ENCODE measurements around the gene COL20A1. TPM values are rescaled to one million over a fixed set of nuclear protein-coding genes. Genes with fewer than 3 reads are reported as not detected.
A peak's percentile ranks its signal among the peaks of the same experiment; 100 is the strongest.

The COL20A1 gene
- total and polyA plus RNA-seq, 2 of the 13 experiments (the other 11 are each of a cell fraction or from before 2014, with no cell fraction given) = not detected

DNA sequence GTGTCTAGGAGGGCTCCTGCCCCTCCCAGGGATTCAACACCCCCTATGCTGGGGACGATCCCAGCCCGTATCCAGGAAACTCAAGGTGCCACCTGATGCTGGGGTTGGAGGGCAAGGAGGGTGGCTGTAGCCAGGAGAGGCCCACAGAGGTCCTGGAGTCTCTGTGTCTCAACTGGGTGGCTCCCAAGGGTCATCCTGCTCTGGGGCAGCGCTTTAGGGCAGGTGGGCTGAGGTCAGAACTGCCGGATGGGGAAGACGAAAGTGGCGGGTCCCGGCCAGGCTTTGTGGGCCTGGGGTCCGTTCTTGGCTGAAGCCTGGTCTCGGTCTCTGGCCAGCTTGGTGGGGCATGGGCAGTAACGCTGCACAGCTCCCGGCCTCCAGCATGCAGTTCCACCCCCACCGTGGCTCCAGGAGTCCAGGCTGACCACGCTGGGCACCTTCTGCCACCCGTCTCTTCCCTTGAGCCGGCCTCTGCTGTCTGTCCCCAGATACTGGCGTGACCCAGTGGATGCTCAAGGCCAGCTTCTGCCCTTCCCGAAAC lies 2.8 kb upstream of the COL20A1 start:
- in situ Hi-C loops (cut with HindIII; ENCODE audit: extremely low pct_ligation_motif_present, low pct_unique_long_range_greater_than_20kb) (no loop called here), intact Hi-C loops (cut with micrococcal nuclease; ENCODE audit: unreplicated experiment) (loop anchor here (5.0 kb wide), 2 partner anchors 68 to 108 kb away; no protein-coding TSS in a partner anchor)
- no peak overlapping the region for H3K4me2 ChIP-seq (ENCODE audit: low read depth, low read length)
- no peak overlapping the region for H3K9ac ChIP-seq (ENCODE audit: insufficient read depth, low read depth, low read length)
- no peak for DNase-seq (ENCODE audit: low spot score)
- CTCF ChIA-PET (ENCODE audit: low intra/inter-chr PET ratio, low total read pairs) = interaction anchor here (1.5 kb wide), 1 partner anchor 107 kb away, joined by 4 read pairs; no protein-coding TSS in a partner anchor
- no peak for ATAC-seq
- WGBS (ENCODE audit: low lambda C conversion rate) = 93% methylated on average over 17 of the region's 17 CpGs
- no peak for FAIRE-seq
- H4K20me1 ChIP-seq (ENCODE audit: insufficient read depth, low read length) = peaks cover 9% of the 10 kb centered on the region; the same call in 1 of the 2 replicates
- no peak overlapping the region for H3K27ac ChIP-seq (ENCODE audit: extremely low read length, insufficient read depth, low read length)
- H2AFZ ChIP-seq (ENCODE audit: low read length) = no peak overlapping the region
- H3K9me3 ChIP-seq (ENCODE audit: low read length) = no peaks in the 10 kb centered on the region
- POLR2A ChIA-PET = no interaction called here
- peaks cover 6 to 30% of the 10 kb centered on the region in 2 experiments; a peak in 3 of 5 replicates for H3K27me3 ChIP-seq (ENCODE audit: control insufficient read depth in 1 of 2, insufficient read depth in 2 of 2, low read length in 2 of 2)
- H3K4me1 ChIP-seq (ENCODE audit: insufficient read depth, low read length) = peaks cover 15% of the 10 kb centered on the region
- H3K79me2 ChIP-seq (ENCODE audit: insufficient read depth, low read length) = no peaks in the 10 kb centered on the region
- H3K4me3 ChIP-seq (replicated peaks in 1 of 3; ENCODE audit: insufficient read depth in 1 of 3, low read depth in 2 of 3, low read length in 3 of 3) = no peak overlapping the region
- H3K36me3 ChIP-seq (replicated peaks in 1 of 2; ENCODE audit: control insufficient read depth in 1 of 2, insufficient read depth in 2 of 2, low read length in 2 of 2) = peaks cover 21 to 24% of the 10 kb centered on the region in 2 experiments
- BruUV-seq (replicated peaks) = no TSS peak
- TF ChIP-seq ZNF451 (CRISPR knock-in tag; IDR thresholded peaks at IDR 0.05) (no peak), ZNF737 (CRISPR knock-in tag; IDR thresholded peaks at IDR 0.05; ENCODE audit: borderline replicate concordance) (no peak), POLR2G (IDR thresholded peaks at IDR 0.05; ENCODE audit: low read depth, low read length) (peak; percentile 52), ZNF335 (CRISPR knock-in tag; IDR thresholded peaks at IDR 0.05) (no peak), ZBTB44 (CRISPR knock-in tag; IDR thresholded peaks at IDR 0.05) (no peak), ZSCAN31 (CRISPR knock-in tag; IDR thresholded peaks at IDR 0.05; ENCODE audit: low read depth) (no peak), U2AF2 (IDR thresholded peaks at IDR 0.05; ENCODE audit: low read depth, low read length) (no peak), ZNF747 (CRISPR knock-in tag; IDR thresholded peaks at IDR 0.05; ENCODE audit: borderline replicate concordance) (peak; percentile 22; the same call in 1 of the 2 replicates), ZNF773 (CRISPR knock-in tag; IDR thresholded peaks at IDR 0.05; ENCODE audit: borderline replicate concordance) (0 out of 2 replicates have a peak, but pooled peaks have one; percentile 60), TGIF2 (CRISPR knock-in tag; IDR thresholded peaks at IDR 0.05) (no peak), AGO1 (IDR thresholded peaks at IDR 0.05; ENCODE audit: low read depth, low read length, poor library complexity, severe bottlenecking) (peak; percentile 65), ZNF883 (CRISPR knock-in tag; IDR thresholded peaks at IDR 0.05; ENCODE audit: not compliant biosample characterization) (no peak), KDM3A (CRISPR knock-in tag; IDR thresholded peaks at IDR 0.05; ENCODE audit: low read depth) (no peak), HIVEP1 (CRISPR knock-in tag; IDR thresholded peaks at IDR 0.05) (no peak), BRCA1 (CRISPR knock-in tag; IDR thresholded peaks at IDR 0.05) (no peak), RBAK (CRISPR knock-in tag; IDR thresholded peaks at IDR 0.05) (no peak), AKAP8 (CRISPR knock-in tag; IDR thresholded peaks at IDR 0.05) (peak; percentile 65; the same call in 1 of the 2 replicates)
- TF ChIP-seq, protein P1, sequence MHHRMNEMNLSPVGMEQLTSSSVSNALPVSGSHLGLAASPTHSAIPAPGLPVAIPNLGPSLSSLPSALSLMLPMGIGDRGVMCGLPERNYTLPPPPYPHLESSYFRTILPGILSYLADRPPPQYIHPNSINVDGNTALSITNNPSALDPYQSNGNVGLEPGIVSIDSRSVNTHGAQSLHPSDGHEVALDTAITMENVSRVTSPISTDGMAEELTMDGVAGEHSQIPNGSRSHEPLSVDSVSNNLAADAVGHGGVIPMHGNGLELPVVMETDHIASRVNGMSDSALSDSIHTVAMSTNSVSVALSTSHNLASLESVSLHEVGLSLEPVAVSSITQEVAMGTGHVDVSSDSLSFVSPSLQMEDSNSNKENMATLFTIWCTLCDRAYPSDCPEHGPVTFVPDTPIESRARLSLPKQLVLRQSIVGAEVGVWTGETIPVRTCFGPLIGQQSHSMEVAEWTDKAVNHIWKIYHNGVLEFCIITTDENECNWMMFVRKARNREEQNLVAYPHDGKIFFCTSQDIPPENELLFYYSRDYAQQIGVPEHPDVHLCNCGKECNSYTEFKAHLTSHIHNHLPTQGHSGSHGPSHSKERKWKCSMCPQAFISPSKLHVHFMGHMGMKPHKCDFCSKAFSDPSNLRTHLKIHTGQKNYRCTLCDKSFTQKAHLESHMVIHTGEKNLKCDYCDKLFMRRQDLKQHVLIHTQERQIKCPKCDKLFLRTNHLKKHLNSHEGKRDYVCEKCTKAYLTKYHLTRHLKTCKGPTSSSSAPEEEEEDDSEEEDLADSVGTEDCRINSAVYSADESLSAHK (CRISPR knock-in tag; IDR thresholded peaks at IDR 0.05; ENCODE audit: borderline replicate concordance) = no peak
- TF ChIP-seq, protein P2, sequence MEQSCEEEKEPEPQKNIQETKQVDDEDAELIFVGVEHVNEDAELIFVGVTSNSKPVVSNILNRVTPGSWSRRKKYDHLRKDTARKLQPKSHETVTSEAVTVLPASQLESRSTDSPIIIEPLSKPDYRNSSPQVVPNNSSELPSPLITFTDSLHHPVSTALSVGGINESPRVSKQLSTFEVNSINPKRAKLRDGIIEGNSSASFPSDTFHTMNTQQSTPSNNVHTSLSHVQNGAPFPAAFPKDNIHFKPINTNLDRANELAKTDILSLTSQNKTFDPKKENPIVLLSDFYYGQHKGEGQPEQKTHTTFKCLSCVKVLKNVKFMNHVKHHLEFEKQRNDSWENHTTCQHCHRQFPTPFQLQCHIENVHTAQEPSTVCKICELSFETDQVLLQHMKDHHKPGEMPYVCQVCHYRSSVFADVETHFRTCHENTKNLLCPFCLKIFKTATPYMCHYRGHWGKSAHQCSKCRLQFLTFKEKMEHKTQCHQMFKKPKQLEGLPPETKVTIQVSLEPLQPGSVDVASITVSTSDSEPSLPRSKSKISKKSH (CRISPR knock-in tag; IDR thresholded peaks at IDR 0.05; ENCODE audit: borderline replicate concordance) = no peak
